HL-60 (cell line): ENCODE data around the gene SLC15A3.

Source experiments
- DNase-seq, 2 experiments: peaks; one replicate each; pipeline ENCODE4 v3.0.0-alpha.2; 2010 to 2020; ENCODE audit warnings: low read depth in 1 of 2, low spot score in 1 of 2
- H3K27ac ChIP-seq: fragments of 250-450 bp; sonication (Bioruptor Pico); replicated peaks from 2 replicates; pipeline ENCODE4 v1.5.1; 2020; ENCODE audit warnings: mild to moderate bottlenecking, moderate library complexity
- H3K27me3 ChIP-seq: fragments of 250-450 bp; sonication (Bioruptor Pico); 2 replicates; pipeline ENCODE4 v1.5.1; 2021; ENCODE audit warnings: mild to moderate bottlenecking, moderate library complexity; ENCODE audit not compliant: insufficient read depth, poor library complexity, severe bottlenecking
- H3K4me3 ChIP-seq: replicated peaks from 2 replicates; pipeline ENCODE4 v1.5.1; 2011; ENCODE audit warnings: mild to moderate bottlenecking, control low read depth, low read length; ENCODE audit not compliant: insufficient read depth
- CTCF ChIP-seq: IDR thresholded peaks from one replicate; pipeline ENCODE4 v1.5.1; 2011; ENCODE audit warnings: low read length, control low read depth, inconsistent platforms; ENCODE audit not compliant: insufficient read depth
- GABPA ChIP-seq: IDR thresholded peaks from 2 replicates; pipeline ENCODE4 v1.6.1; 2012; ENCODE audit warnings: low read depth
- POLR2AphosphoS5 ChIP-seq: IDR thresholded peaks from 2 replicates; pipeline ENCODE4 v1.6.1; 2012; ENCODE audit warnings: low read depth
- SPI1 ChIP-seq: IDR thresholded peaks from 2 replicates; pipeline ENCODE4 v1.6.1; 2012; ENCODE audit warnings: low read depth, mild to moderate bottlenecking, borderline replicate concordance
- TF ChIP-seq, protein P1 (sequence below): IDR thresholded peaks from 2 replicates; pipeline ENCODE4 v1.6.1; 2012; ENCODE audit warnings: low read depth; ENCODE audit not compliant: insufficient replicate concordance

Gene SLC15A3

GRCh38 chr11:60994541-60995080, 42.6 kb upstream of the SLC15A3 start:
- H3K4me3 ChIP-seq: no peak overlapping the region
- TF ChIP-seq POLR2AphosphoS5: no peak
- TF ChIP-seq CTCF: no peak
- no peak for TF ChIP-seq SPI1
- TF ChIP-seq, protein P1, sequence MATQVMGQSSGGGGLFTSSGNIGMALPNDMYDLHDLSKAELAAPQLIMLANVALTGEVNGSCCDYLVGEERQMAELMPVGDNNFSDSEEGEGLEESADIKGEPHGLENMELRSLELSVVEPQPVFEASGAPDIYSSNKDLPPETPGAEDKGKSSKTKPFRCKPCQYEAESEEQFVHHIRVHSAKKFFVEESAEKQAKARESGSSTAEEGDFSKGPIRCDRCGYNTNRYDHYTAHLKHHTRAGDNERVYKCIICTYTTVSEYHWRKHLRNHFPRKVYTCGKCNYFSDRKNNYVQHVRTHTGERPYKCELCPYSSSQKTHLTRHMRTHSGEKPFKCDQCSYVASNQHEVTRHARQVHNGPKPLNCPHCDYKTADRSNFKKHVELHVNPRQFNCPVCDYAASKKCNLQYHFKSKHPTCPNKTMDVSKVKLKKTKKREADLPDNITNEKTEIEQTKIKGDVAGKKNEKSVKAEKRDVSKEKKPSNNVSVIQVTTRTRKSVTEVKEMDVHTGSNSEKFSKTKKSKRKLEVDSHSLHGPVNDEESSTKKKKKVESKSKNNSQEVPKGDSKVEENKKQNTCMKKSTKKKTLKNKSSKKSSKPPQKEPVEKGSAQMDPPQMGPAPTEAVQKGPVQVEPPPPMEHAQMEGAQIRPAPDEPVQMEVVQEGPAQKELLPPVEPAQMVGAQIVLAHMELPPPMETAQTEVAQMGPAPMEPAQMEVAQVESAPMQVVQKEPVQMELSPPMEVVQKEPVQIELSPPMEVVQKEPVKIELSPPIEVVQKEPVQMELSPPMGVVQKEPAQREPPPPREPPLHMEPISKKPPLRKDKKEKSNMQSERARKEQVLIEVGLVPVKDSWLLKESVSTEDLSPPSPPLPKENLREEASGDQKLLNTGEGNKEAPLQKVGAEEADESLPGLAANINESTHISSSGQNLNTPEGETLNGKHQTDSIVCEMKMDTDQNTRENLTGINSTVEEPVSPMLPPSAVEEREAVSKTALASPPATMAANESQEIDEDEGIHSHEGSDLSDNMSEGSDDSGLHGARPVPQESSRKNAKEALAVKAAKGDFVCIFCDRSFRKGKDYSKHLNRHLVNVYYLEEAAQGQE: no peak
- no peak for TF ChIP-seq GABPA
- H3K27ac ChIP-seq: no peak overlapping the region
- no peak for DNase-seq
- peaks cover 5% of the 10 kb centered on the region for H3K27me3 ChIP-seq

GRCh38 chr11:60993615-60994014, 41.6 kb upstream of the SLC15A3 start:
- no peak for DNase-seq

GRCh38 chr11:60992842-60993409, 41.0 kb upstream of the SLC15A3 start:
- TF ChIP-seq SPI1 (no peak), POLR2AphosphoS5 (no peak)
- DNase-seq: no peak
- peaks cover 5% of the 10 kb centered on the region for H3K27me3 ChIP-seq
- H3K4me3 ChIP-seq: no peak overlapping the region
- no peak overlapping the region for H3K27ac ChIP-seq

More at GRCh38 chr11:60993615-60994014, 41.6 kb upstream of the SLC15A3 start:
- H3K27ac ChIP-seq: no peak overlapping the region
- no peak overlapping the region for H3K4me3 ChIP-seq
- H3K27me3 ChIP-seq: peaks cover 5% of the 10 kb centered on the region
- TF ChIP-seq, protein P1: no peak
- no peak for TF ChIP-seq POLR2AphosphoS5
- no peak for TF ChIP-seq CTCF
- TF ChIP-seq GABPA: no peak
- TF ChIP-seq SPI1: no peak

DNA sequence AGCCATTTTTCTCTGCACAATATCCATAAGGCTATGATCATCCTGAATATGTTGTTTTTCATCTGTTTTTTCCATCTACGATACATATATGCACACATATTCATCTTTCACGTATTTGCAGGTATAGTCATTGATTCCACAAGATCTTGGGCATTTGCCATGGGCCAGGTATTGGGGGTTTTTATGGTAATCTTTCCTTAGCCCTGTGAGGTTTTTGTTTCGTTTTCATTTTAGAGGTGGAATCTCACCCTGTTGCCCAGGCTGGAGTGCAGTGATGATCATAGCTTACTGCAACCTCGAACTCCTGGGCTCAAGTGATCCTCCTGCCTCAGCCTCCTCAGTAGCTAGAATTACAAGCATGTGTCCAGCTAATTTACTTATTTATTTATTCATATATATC, 39.5 kb upstream of the SLC15A3 start:
- H3K4me3 ChIP-seq: no peak overlapping the region
- peaks cover 5% of the 10 kb centered on the region for H3K27me3 ChIP-seq
- TF ChIP-seq GABPA (no peak), CTCF (no peak), SPI1 (no peak), POLR2AphosphoS5 (no peak)
- TF ChIP-seq, protein P1: no peak
- no peak overlapping the region for H3K27ac ChIP-seq
- no peak for DNase-seq
